ENCODE data around the gene CFAP99.

The CFAP99 gene

GRCh38 chr4:2448589-2448988 is 29.8 kb downstream of the CFAP99 start:
- H3K4me2 ChIP-seq (ENCODE audit: low read length), result no peak overlapping the region
- no peaks in the 10 kb centered on the region for H3K4me1 ChIP-seq (ENCODE audit: control insufficient read depth, low read length)
- H3K9me2 ChIP-seq (replicated peaks; ENCODE audit: control insufficient read depth, low read length), result no peaks in the 10 kb centered on the region; the same call in 1 of the 2 replicates
- H4K20me1 ChIP-seq (ENCODE audit: control insufficient read depth, insufficient read depth, low read depth, low read length), result no peaks in the 10 kb centered on the region
- no peak overlapping the region for H3K4me3 ChIP-seq (ENCODE audit: low read length)
- no peaks in the 10 kb centered on the region for H3K79me2 ChIP-seq (ENCODE audit: control insufficient read depth, low read length)
- H3K36me3 ChIP-seq (ENCODE audit: control insufficient read depth, low read length), result no peaks in the 10 kb centered on the region
- H3K27me3 ChIP-seq (ENCODE audit: control insufficient read depth, low read length), result no peaks in the 10 kb centered on the region
- TF ChIP-seq CTCF (IDR thresholded peaks at IDR 0.05; ENCODE audit: low read depth, low read length, poor library complexity, severe bottlenecking) (no peak), EZH2phosphoT487 (IDR thresholded peaks at IDR 0.05; ENCODE audit: borderline replicate concordance, low read length) (no peak)
- peaks cover 4% of the 10 kb centered on the region; the same call in 1 of the 2 replicates for H3K9me3 ChIP-seq (ENCODE audit: control insufficient read depth, insufficient read depth, low read length)
- H3F3A ChIP-seq (ENCODE audit: control insufficient read depth, insufficient read depth), result no peaks in the 10 kb centered on the region
- H3K27ac ChIP-seq (ENCODE audit: low read depth, low read length), result no peak overlapping the region

GRCh38 chr4:2449051-2449450 is 30.3 kb downstream of the CFAP99 start:
- TF ChIP-seq CTCF (IDR thresholded peaks at IDR 0.05; ENCODE audit: low read depth, low read length, poor library complexity, severe bottlenecking) (no peak), EZH2phosphoT487 (IDR thresholded peaks at IDR 0.05; ENCODE audit: borderline replicate concordance, low read length) (no peak)

GRCh38 chr4:2449511-2450392 is 31.0 kb downstream of the CFAP99 start:
- Histone ChIP-seq H3K79me2 (ENCODE audit: control insufficient read depth, low read length) (no peaks in the 10 kb centered on the region), H3K4me2 (ENCODE audit: low read length) (no peak overlapping the region), H3K4me1 (ENCODE audit: control insufficient read depth, low read length) (no peaks in the 10 kb centered on the region), H3K27ac (ENCODE audit: low read depth, low read length) (no peak overlapping the region), H3K9me3 (ENCODE audit: control insufficient read depth, insufficient read depth, low read length) (peaks cover 4% of the 10 kb centered on the region; the same call in 1 of the 2 replicates), H4K20me1 (ENCODE audit: control insufficient read depth, insufficient read depth, low read depth, low read length) (no peaks in the 10 kb centered on the region), H3K36me3 (ENCODE audit: control insufficient read depth, low read length) (no peaks in the 10 kb centered on the region), H3K4me3 (ENCODE audit: low read length) (no peak overlapping the region), H3F3A (ENCODE audit: control insufficient read depth, insufficient read depth) (no peaks in the 10 kb centered on the region), H3K27me3 (ENCODE audit: control insufficient read depth, low read length) (no peaks in the 10 kb centered on the region), H3K9me2 (replicated peaks; ENCODE audit: control insufficient read depth, low read length) (no peaks in the 10 kb centered on the region; the same call in 1 of the 2 replicates)
- no peak for TF ChIP-seq EZH2phosphoT487 (IDR thresholded peaks at IDR 0.05; ENCODE audit: borderline replicate concordance, low read length)
- no peak for TF ChIP-seq CTCF (IDR thresholded peaks at IDR 0.05; ENCODE audit: low read depth, low read length, poor library complexity, severe bottlenecking)

More at GRCh38 chr4:2449051-2449450, 30.3 kb downstream of the CFAP99 start:
- Histone ChIP-seq H3K4me3 (ENCODE audit: low read length) (no peak overlapping the region), H3K9me2 (replicated peaks; ENCODE audit: control insufficient read depth, low read length) (no peaks in the 10 kb centered on the region; the same call in 1 of the 2 replicates), H3K4me2 (ENCODE audit: low read length) (no peak overlapping the region), H3K27me3 (ENCODE audit: control insufficient read depth, low read length) (no peaks in the 10 kb centered on the region), H3F3A (ENCODE audit: control insufficient read depth, insufficient read depth) (no peaks in the 10 kb centered on the region), H4K20me1 (ENCODE audit: control insufficient read depth, insufficient read depth, low read depth, low read length) (no peaks in the 10 kb centered on the region), H3K4me1 (ENCODE audit: control insufficient read depth, low read length) (no peaks in the 10 kb centered on the region), H3K79me2 (ENCODE audit: control insufficient read depth, low read length) (no peaks in the 10 kb centered on the region), H3K36me3 (ENCODE audit: control insufficient read depth, low read length) (no peaks in the 10 kb centered on the region), H3K9me3 (ENCODE audit: control insufficient read depth, insufficient read depth, low read length) (peaks cover 4% of the 10 kb centered on the region; the same call in 1 of the 2 replicates), H3K27ac (ENCODE audit: low read depth, low read length) (no peak overlapping the region)
